A549 (cell line): Measurements from ENCODE around the gene FARP2. TPM values are rescaled to one million over a fixed set of nuclear protein-coding genes. Genes with fewer than 3 reads are reported as not detected.

Experiments
- ATAC-seq, 2 experiments: fragments of 200-7000 bp in 1 of 2; fragments of >200 bp in 1 of 2; cut with Nextera tagmentation in 1 of 2; cut with Tn5 transposase in 1 of 2; 3 replicates each; pipeline versions ENCODE4 v1.8.0 to v1.9.1; 2018 to 2020; ENCODE audit warnings: mild to moderate bottlenecking in 1 of 2, moderate library complexity in 1 of 2
- CTCF ChIA-PET: fragments of 300-600 bp; sonication (Branson Sonifier 250); formaldehyde crosslinking; extraction: SDS; loops from one replicate; lab custom pipeline; 2021; ENCODE audit warnings: antibody characterized with exemption, inconsistent platforms; lab: Yijun Ruan, JAX
- POLR2A ChIA-PET: fragments of 350-600 bp; formaldehyde crosslinking; extraction: SDS; loops from one replicate; lab custom pipeline; 2021; ENCODE audit warnings: antibody characterized with exemption, inconsistent platforms; lab: Yijun Ruan, JAX
- DNase-seq, 2 experiments: peaks; one replicate each; pipeline versions ENCODE4 v3.0.0 to v3.0.0-alpha.2; 2011 to 2016; ENCODE audit warnings: low read depth in 1 of 2, low spot score in 1 of 2
- FAIRE-seq: peaks from 2 replicates; lab custom pipeline; 2011; peaks lifted over from hg19 to GRCh38; lab: Jason Lieb, UNC
- H3K27ac ChIP-seq, 2 experiments: fragments of >200 bp; sonication (Bioruptor Twin); formaldehyde crosslinking; 3 replicates each; pipeline ENCODE4 v1.5.1; 2016 to 2017
- H3K4me1 ChIP-seq: fragments of >200 bp; sonication (Bioruptor Twin); formaldehyde crosslinking; 3 replicates; pipeline ENCODE4 v1.6.1; 2016
- H3K4me2 ChIP-seq: fragments of >200 bp; sonication (Bioruptor Twin); formaldehyde crosslinking; 3 replicates; pipeline ENCODE4 v1.6.1; 2016
- H3K4me3 ChIP-seq: fragments of >200 bp; sonication (Bioruptor Twin); formaldehyde crosslinking; 3 replicates; pipeline ENCODE4 v1.5.1; 2016
- H3K9me3 ChIP-seq: fragments of >200 bp; sonication (Bioruptor Twin); formaldehyde crosslinking; 3 replicates; pipeline ENCODE4 v1.6.1; 2016
- BHLHE40 ChIP-seq: IDR thresholded peaks from 2 replicates; pipeline ENCODE4 v1.6.1; 2012; ENCODE audit warnings: low read depth, low read length, inconsistent platforms
- CBX8 ChIP-seq: fragments of 200-600 bp; sonication (generic); IDR thresholded peaks from 2 replicates; pipeline ENCODE4 v1.6.1; 2016
- CHD4 ChIP-seq: fragments of 200-600 bp; sonication (generic); IDR thresholded peaks from 2 replicates; pipeline ENCODE4 v1.6.1; 2016; ENCODE audit warnings: antibody characterized with exemption, mild to moderate bottlenecking, borderline replicate concordance
- EHMT2 ChIP-seq: fragments of 200-600 bp; sonication (generic); IDR thresholded peaks from 2 replicates; pipeline ENCODE4 v1.6.1; 2016; ENCODE audit warnings: antibody characterized with exemption, low read depth, mild to moderate bottlenecking, moderate library complexity
- ESRRA ChIP-seq: fragments of 150-350 bp; IDR thresholded peaks from 2 replicates; pipeline ENCODE4 v1.6.1; 2014; ENCODE audit warnings: mild to moderate bottlenecking, low read length, borderline replicate concordance
- FOSB ChIP-seq: fragments of 250-450 bp; sonication (Bioruptor Pico); IDR thresholded peaks from 2 replicates; pipeline ENCODE4 v1.5.0; 2020; ENCODE audit warnings: mild to moderate bottlenecking, moderate library complexity
- HDAC2 ChIP-seq: fragments of 200-600 bp; sonication (generic); IDR thresholded peaks from 2 replicates; pipeline ENCODE4 v1.6.1; 2016
- HEYL ChIP-seq: fragments of 250-450 bp; sonication (Bioruptor Pico); IDR thresholded peaks from 2 replicates; pipeline ENCODE4 v1.8.0; 2021; ENCODE audit warnings: mild to moderate bottlenecking, moderate library complexity
- JUNB ChIP-seq: fragments of >200 bp; sonication (Bioruptor Twin); formaldehyde crosslinking; IDR thresholded peaks from 2 replicates; pipeline ENCODE4 v1.6.1; 2016
- NFE2L2 ChIP-seq: fragments of 150-350 bp; conservative IDR thresholded peaks from 2 replicates; pipeline ENCODE4 v1.6.1; 2014; ENCODE audit warnings: low read length
- PHF8 ChIP-seq: fragments of 200-600 bp; sonication (generic); IDR thresholded peaks from 2 replicates; pipeline ENCODE4 v1.6.1; 2016; ENCODE audit warnings: low read depth, mild to moderate bottlenecking, antibody characterized with exemption, moderate library complexity, borderline replicate concordance
- POLR2A ChIP-seq: IDR thresholded peaks from 2 replicates; pipeline ENCODE4 v1.6.1; 2012; ENCODE audit warnings: mild to moderate bottlenecking, low read length
- RAD21 ChIP-seq, 2 experiments: fragments of >200 bp in 1 of 2; sonication (Bioruptor Twin) in 1 of 2; formaldehyde crosslinking in 1 of 2; IDR thresholded peaks in 1 of 2; conservative IDR thresholded peaks in 1 of 2; 2 replicates in 1 of 2; 3 replicates in 1 of 2; pipeline ENCODE4 v1.6.1; 2012 to 2018; ENCODE audit warnings: inconsistent platforms in 1 of 2
- RARB ChIP-seq: fragments of 250-450 bp; sonication (Bioruptor Pico); IDR thresholded peaks from 2 replicates; pipeline ENCODE4 v1.8.0; 2021; ENCODE audit warnings: mild to moderate bottlenecking, moderate library complexity
- RCOR1 ChIP-seq: fragments of 150-350 bp; IDR thresholded peaks from 2 replicates; pipeline ENCODE4 v1.6.1; 2014; ENCODE audit warnings: antibody characterized with exemption, low read length, low read depth
- ZC3H11A ChIP-seq: fragments of 450-650 bp; IDR thresholded peaks from 2 replicates; pipeline ENCODE4 v1.6.1; 2014; ENCODE audit warnings: antibody characterized with exemption, mild to moderate bottlenecking
- ZFP36 ChIP-seq: fragments of 450-650 bp; IDR thresholded peaks from 2 replicates; pipeline ENCODE4 v1.6.1; 2014; ENCODE audit warnings: borderline replicate concordance; ENCODE audit not compliant: partially characterized antibody
- WGBS: methylation state at CpG from one replicate; pipeline ENCODE4 v1.1.6; 2017; ENCODE audit errors: missing lambda C conversion rate; 5-methylcytosine and 5-hydroxymethylcytosine counted together
- polyA plus RNA-seq, 4 experiments: library from polyadenylated mRNA; depleted of rRNA in 3 of 4; stranded (reverse); fragments of >200 nt; fragmentation: RNase III in 1 of 4; extraction: RNeasy Plus Mini Kit Qiagen cat#74134 plus additional on column Dnase treatment in 1 of 4; gene quantifications; 2 replicates in 3 of 4; 3 replicates in 1 of 4; pipeline ENCODE4 v1.2.3, GENCODE V29; 2011 to 2017
- TF ChIP-seq, protein P1 (sequence below): fragments of 250-450 bp; sonication (Bioruptor Pico); IDR thresholded peaks from 2 replicates; pipeline ENCODE4 v1.5.0; 2021; ENCODE audit warnings: mild to moderate bottlenecking, moderate library complexity, borderline replicate concordance
- TF ChIP-seq, protein P2 (sequence below): IDR thresholded peaks from 2 replicates; pipeline ENCODE4 v1.6.1; 2012; ENCODE audit warnings: low read depth, borderline replicate concordance
- TF ChIP-seq, protein P3 (sequence below): IDR thresholded peaks from 2 replicates; pipeline ENCODE4 v1.6.1; 2012

FARP2 gene
- polyA plus RNA-seq, 2 of the 4 experiments (the other 2 are of a cell fraction), result 17.0 to 29.1 TPM

DNA sequence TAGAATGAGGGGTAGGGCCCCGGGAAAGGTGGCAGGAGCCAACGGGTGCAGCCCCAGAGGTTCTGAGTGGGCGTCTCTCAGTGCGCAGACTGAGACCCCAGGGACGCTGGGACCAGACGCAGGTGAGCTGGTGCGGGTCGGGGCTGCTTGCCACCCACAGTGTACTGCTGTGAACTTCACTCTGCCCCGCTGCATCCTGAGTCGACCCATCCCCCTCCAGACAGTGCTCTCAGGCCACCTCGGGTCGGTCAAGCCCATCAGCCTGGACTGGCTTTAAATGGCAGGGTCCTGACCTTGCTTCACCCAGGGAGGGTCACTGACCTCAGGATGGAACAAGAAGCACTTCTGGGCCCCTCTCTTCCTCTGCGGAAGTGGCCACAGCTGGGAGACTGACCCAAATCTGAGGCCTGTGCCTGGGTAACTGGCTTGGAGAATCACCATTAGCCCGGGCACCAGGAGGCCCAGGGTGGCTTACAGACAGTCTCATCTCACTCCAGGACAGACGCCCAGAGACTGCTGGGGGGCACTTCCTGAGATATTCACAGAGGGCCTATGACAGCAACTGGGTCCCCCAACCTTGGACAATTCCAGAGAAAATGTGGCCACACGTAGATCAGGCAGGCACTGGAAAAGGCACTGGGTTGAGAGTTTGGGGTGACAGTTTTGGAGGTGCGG lies 178.8 kb downstream of the FARP2 start:
- ChIA-PET POLR2A (no interaction called here), CTCF (interaction anchor here (0.7 kb wide), 2 partner anchors 33 to 93 kb away, joined by 3 read pairs; no protein-coding TSS in a partner anchor)
- no peaks in the 10 kb centered on the region for H3K4me1 ChIP-seq
- TF ChIP-seq, protein P1, sequence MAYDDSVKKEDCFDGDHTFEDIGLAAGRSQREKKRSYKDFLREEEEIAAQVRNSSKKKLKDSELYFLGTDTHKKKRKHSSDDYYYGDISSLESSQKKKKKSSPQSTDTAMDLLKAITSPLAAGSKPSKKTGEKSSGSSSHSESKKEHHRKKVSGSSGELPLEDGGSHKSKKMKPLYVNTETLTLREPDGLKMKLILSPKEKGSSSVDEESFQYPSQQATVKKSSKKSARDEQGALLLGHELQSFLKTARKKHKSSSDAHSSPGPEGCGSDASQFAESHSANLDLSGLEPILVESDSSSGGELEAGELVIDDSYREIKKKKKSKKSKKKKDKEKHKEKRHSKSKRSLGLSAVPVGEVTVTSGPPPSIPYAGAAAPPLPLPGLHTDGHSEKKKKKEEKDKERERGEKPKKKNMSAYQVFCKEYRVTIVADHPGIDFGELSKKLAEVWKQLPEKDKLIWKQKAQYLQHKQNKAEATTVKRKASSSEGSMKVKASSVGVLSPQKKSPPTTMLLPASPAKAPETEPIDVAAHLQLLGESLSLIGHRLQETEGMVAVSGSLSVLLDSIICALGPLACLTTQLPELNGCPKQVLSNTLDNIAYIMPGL, result no peak
- 70% methylated on average over 11 of the region's 17 CpGs for WGBS
- no peaks in the 10 kb centered on the region for H3K9me3 ChIP-seq
- H3K27ac ChIP-seq, result no peak overlapping the region
- no peak overlapping the region for H3K4me2 ChIP-seq
- DNase-seq (no peak), FAIRE-seq (no peak), ATAC-seq (no peak)
- no peak overlapping the region for H3K4me3 ChIP-seq

DNA sequence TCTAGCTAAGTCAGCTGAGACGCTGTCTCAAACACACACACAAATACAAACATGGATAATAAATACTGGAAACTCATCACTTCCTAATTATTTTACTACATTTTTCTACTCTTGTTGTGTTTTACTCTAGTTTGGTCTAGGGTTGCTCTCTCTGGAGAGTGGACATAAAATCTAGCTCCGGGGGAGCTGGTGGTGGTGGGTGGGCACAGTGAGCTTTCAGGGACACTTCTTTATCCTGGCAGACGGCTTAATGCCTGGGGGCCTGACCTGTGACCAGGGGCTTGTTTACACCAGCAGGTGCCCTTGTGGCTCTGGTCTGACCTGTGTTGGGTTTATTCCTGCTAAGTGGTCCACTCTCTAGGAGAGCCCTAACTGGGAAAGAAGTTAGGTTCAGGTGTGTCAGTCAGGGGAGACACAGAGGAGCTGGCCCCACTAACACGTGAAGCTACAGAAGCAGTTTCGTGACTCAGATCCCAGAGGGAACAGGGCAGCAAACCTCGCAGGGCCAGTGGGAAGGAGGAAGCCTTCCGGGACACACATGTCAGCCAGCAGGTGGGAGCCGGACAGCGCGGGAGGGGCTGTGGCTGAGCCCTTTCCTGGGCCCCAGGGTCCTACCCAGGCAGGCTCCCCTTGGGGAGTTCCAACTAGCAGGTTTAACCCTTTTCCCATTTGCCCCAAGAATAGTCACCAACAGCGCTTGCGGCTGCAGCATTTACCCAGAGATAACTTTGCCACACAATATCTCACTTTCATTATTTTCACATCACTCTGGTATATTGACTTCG lies 180.0 kb downstream of the FARP2 start:
- Histone ChIP-seq H3K4me1 (no peaks in the 10 kb centered on the region; the same call in 2 of the 3 replicates), H3K4me3 (no peak overlapping the region)
- TF ChIP-seq RCOR1 (no peak), EHMT2 (no peak), ZFP36 (no peak), BHLHE40 (no peak), HEYL (CRISPR knock-in tag) (no peak), JUNB (no peak), NFE2L2 (no peak), FOSB (CRISPR knock-in tag) (no peak), HDAC2 (no peak), CBX8 (no peak), CHD4 (no peak), ZC3H11A (no peak), PHF8 (no peak), RAD21 (conservative IDR thresholded peaks at IDR 0.05 in 1 of 2, IDR thresholded peaks at IDR 0.05 in 1 of 2) (no peak), RARB (no peak), POLR2A (no peak), ESRRA (no peak)
- TF ChIP-seq, protein P2, sequence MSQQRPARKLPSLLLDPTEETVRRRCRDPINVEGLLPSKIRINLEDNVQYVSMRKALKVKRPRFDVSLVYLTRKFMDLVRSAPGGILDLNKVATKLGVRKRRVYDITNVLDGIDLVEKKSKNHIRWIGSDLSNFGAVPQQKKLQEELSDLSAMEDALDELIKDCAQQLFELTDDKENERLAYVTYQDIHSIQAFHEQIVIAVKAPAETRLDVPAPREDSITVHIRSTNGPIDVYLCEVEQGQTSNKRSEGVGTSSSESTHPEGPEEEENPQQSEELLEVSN, result no peak
- TF ChIP-seq, protein P3, sequence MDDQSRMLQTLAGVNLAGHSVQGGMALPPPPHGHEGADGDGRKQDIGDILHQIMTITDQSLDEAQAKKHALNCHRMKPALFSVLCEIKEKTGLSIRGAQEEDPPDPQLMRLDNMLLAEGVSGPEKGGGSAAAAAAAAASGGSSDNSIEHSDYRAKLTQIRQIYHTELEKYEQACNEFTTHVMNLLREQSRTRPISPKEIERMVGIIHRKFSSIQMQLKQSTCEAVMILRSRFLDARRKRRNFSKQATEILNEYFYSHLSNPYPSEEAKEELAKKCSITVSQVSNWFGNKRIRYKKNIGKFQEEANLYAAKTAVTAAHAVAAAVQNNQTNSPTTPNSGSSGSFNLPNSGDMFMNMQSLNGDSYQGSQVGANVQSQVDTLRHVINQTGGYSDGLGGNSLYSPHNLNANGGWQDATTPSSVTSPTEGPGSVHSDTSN, result no peak
- TF ChIP-seq, all 56 proteins: peak for 0
- H3K4me2 ChIP-seq, result no peak overlapping the region
- no peak overlapping the region for H3K27ac ChIP-seq
- ATAC-seq (no peak; a peak in 1 of 6 replicates), DNase-seq (no peak), FAIRE-seq (no peak)
- WGBS, result 51% methylated on average over 13 of the region's 13 CpGs
- POLR2A ChIA-PET, result no interaction called here
- CTCF ChIA-PET, result interaction anchor here (0.7 kb wide), 1 partner anchor 10 kb away, joined by 3 read pairs; no protein-coding TSS in a partner anchor
- no peaks in the 10 kb centered on the region for H3K9me3 ChIP-seq
